ENCODE results near the gene FBF1.

DNA sequence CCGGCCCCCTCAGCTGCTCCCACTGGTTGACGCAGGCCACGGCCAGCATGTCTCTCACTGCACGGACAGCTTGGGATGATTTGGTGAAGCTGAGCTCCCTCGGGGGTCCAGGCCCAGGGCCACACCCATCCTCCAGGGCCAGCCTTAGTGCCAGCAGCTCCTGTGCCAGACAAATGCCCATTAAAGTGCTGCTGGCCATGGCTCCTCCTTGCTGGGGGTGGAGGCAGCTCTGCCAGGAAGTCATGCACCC is 65.0 kb downstream of the FBF1 start:
- TF ChIP-seq POLR2A (IDR thresholded peaks at IDR 0.05) (peak; percentile 9), CTCF (IDR thresholded peaks at IDR 0.05) (no peak)

Measured in right lobe of liver (tissue), 4 donors.